H1 (cell line): ENCODE measurements around the gene NR2C2AP.

ENCODE experiments used
- CBX8 ChIP-seq: fragments of 300-800, 300-1000 bp; sonication (generic); IDR thresholded peaks from 2 replicates; pipeline ENCODE4 v1.7.1; 2016; ENCODE audit warnings: low read depth, low read length, borderline replicate concordance
- CTCF ChIP-seq, 3 experiments: IDR thresholded peaks; 1 replicate in 2 of 3; 2 replicates in 1 of 3; pipeline versions ENCODE4 v1.5.1 to v1.6.1; 2011; ENCODE audit warnings: low read length in 3 of 3, mild to moderate bottlenecking in 3 of 3, inconsistent platforms in 2 of 3, low read depth in 1 of 3, moderate library complexity in 1 of 3; ENCODE audit not compliant: insufficient read depth in 1 of 3; ENCODE audit errors: control extremely low read depth in 1 of 3
- RNF2 ChIP-seq: fragments of 200-900, 300-1000 bp; sonication (generic); IDR thresholded peaks from 2 replicates; pipeline ENCODE4 v1.7.1; 2016; ENCODE audit warnings: borderline replicate concordance, low read depth, mild to moderate bottlenecking, antibody characterized with exemption, low read length; ENCODE audit not compliant: poor library complexity, severe bottlenecking; ENCODE audit errors: missing control alignments

- TF ChIP-seq CBX8 (no peak), RNF2 (no peak), CTCF (IDR thresholded peaks at IDR 0.05; ENCODE audit: control extremely low read depth in 1 of 3, insufficient read depth in 1 of 3, low read depth in 1 of 3, low read length in 3 of 3) (no peak)
Observed at GRCh38 chr19:19250196-19250801, 47.1 kb upstream of the NR2C2AP start.
